HCT116 (cell line): Measurements from ENCODE around the gene BLZF1. TPM values are rescaled to one million over a fixed set of nuclear protein-coding genes. Genes with fewer than 3 reads are reported as not detected.

ENCODE experiments used
- ATAC-seq: fragments of 200-7000 bp; cut with Tn5 transposase; 2 replicates; pipeline ENCODE4 v1.9.1; 2020; ENCODE audit warnings: mild to moderate bottlenecking, moderate library complexity
- BruUV-seq: library from RNA; stranded (reverse); fragments of 400-500 nt; replicated peaks from 2 replicates; lab custom pipeline; 2021; lab: Mats Ljungman, UMichigan
- CTCF ChIA-PET: fragments of 300-600 bp; sonication (Branson Sonifier 250); formaldehyde crosslinking; loops from one replicate; lab custom pipeline; 2021; ENCODE audit warnings: antibody characterized with exemption; lab: Charles Lee
- POLR2A ChIA-PET: fragments of 300-600, 350-600 bp; sonication (Branson Sonifier 250); formaldehyde crosslinking; loops from one replicate; lab custom pipeline; 2021; ENCODE audit warnings: antibody characterized with exemption; lab: Charles Lee
- RAD21 ChIA-PET, 2 experiments: fragments of 300-600 bp; sonication (Branson Sonifier 250); formaldehyde crosslinking; loops; one replicate each; lab custom pipeline; 2023; ENCODE audit warnings: low total read pairs in 2 of 2; ENCODE audit not compliant: uncharacterized antibody in 2 of 2, unreplicated experiment in 2 of 2, low non-redundant PET in 1 of 2; lab: Charles Lee
- DNase-seq: peaks from one replicate; pipeline ENCODE4 v3.0.0-alpha.2; 2010; ENCODE audit warnings: low read depth, low spot score
- H2AFZ ChIP-seq: fragments of 200-600 bp; shearing (Covaris generic), sonication (generic); 2 replicates; pipeline ENCODE4 v1.6.1; 2017; ENCODE audit warnings: low read depth, mixed run types, mixed read lengths, antibody characterized with exemption, low read length; ENCODE audit not compliant: poor library complexity, severe bottlenecking
- H3K27ac ChIP-seq: 2 replicates; pipeline ENCODE4 v1.5.1; 2012; ENCODE audit warnings: low read depth, low read length
- H3K27me3 ChIP-seq: fragments of 200-600 bp; sonication (generic); 2 replicates; pipeline ENCODE4 v1.6.1; 2016; ENCODE audit warnings: mixed run types, low read length, mixed read lengths; ENCODE audit not compliant: insufficient read depth
- H3K36me3 ChIP-seq, 2 experiments: fragments of 200-500 bp in 1 of 2; fragments of 200-600 bp in 1 of 2; sonication (Bioruptor generic) in 1 of 2; sonication (generic) in 1 of 2; 2 replicates each; pipeline versions ENCODE4 v1.5.1 to v1.6.1; 2014 to 2016; ENCODE audit warnings: low read length in 2 of 2, inconsistent platforms in 1 of 2, mixed read lengths in 1 of 2, mixed run types in 1 of 2; ENCODE audit not compliant: insufficient read depth in 2 of 2, control insufficient read depth in 1 of 2
- H3K4me1 ChIP-seq, 2 experiments: fragments of 200-600 bp in 1 of 2; sonication (generic) in 1 of 2; 2 replicates each; pipeline versions ENCODE4 v1.5.1 to v1.6.1; 2012 to 2017; ENCODE audit warnings: low read length in 2 of 2, inconsistent platforms in 1 of 2, mild to moderate bottlenecking in 1 of 2, mixed read lengths in 1 of 2, mixed run types in 1 of 2, moderate library complexity in 1 of 2; ENCODE audit not compliant: insufficient read depth in 2 of 2, control insufficient read depth in 1 of 2
- H3K4me2 ChIP-seq: fragments of 200-600 bp; sonication (generic); 2 replicates; pipeline ENCODE4 v1.6.1; 2017; ENCODE audit warnings: mixed run types, low read length, mixed read lengths
- H3K4me3 ChIP-seq, 2 experiments: fragments of 200-600 bp in 1 of 2; sonication (generic) in 1 of 2; replicated peaks in 1 of 2; 2 replicates each; pipeline ENCODE4 v1.5.1; 2011 to 2016; ENCODE audit warnings: low read length in 2 of 2, control low read depth in 1 of 2, low read depth in 1 of 2, mild to moderate bottlenecking in 1 of 2, mixed read lengths in 1 of 2, mixed run types in 1 of 2
- H3K79me2 ChIP-seq: fragments of 200-600 bp; sonication (generic); 2 replicates; pipeline ENCODE4 v1.6.1; 2017; ENCODE audit warnings: mild to moderate bottlenecking, mixed run types, low read length, moderate library complexity, mixed read lengths; ENCODE audit not compliant: insufficient read depth
- H3K9ac ChIP-seq: fragments of 200-600 bp; sonication (generic); 2 replicates; pipeline ENCODE4 v1.6.1; 2016; ENCODE audit warnings: low read length, mixed read lengths
- H3K9me2 ChIP-seq: fragments of 200-600 bp; sonication (generic), shearing (Covaris generic); 2 replicates; pipeline ENCODE4 v1.6.1; 2017; ENCODE audit warnings: mixed run types, mild to moderate bottlenecking, moderate library complexity; ENCODE audit not compliant: insufficient read depth
- H3K9me3 ChIP-seq, 2 experiments: fragments of 200-500 bp in 1 of 2; fragments of 200-600 bp in 1 of 2; sonication (Bioruptor generic) in 1 of 2; sonication (generic) in 1 of 2; 2 replicates each; pipeline ENCODE4 v1.6.1; 2014 to 2017; ENCODE audit warnings: low read length in 2 of 2, mixed read lengths in 2 of 2, inconsistent platforms in 1 of 2, low read depth in 1 of 2, mild to moderate bottlenecking in 1 of 2, mixed run types in 1 of 2, moderate library complexity in 1 of 2; ENCODE audit not compliant: control insufficient read depth in 1 of 2, insufficient read depth in 1 of 2
- H4K20me1 ChIP-seq: fragments of 200-600 bp; sonication (generic), shearing (Covaris generic); 2 replicates; pipeline ENCODE4 v1.6.1; 2017; ENCODE audit warnings: mixed run types, mild to moderate bottlenecking, moderate library complexity; ENCODE audit not compliant: insufficient read depth
- CBX3 ChIP-seq: IDR thresholded peaks from 2 replicates; pipeline ENCODE4 v1.6.1; 2012; ENCODE audit warnings: low read depth
- CEBPB ChIP-seq: IDR thresholded peaks from 2 replicates; pipeline ENCODE4 v1.6.1; 2012; ENCODE audit warnings: low read depth
- EGR1 ChIP-seq: IDR thresholded peaks from 2 replicates; pipeline ENCODE4 v1.6.1; 2012; ENCODE audit warnings: low read depth
- ELF1 ChIP-seq: IDR thresholded peaks from 2 replicates; pipeline ENCODE4 v1.6.1; 2012; ENCODE audit warnings: low read depth, borderline replicate concordance
- EZH2 ChIP-seq: fragments of 200-600 bp; sonication (generic); IDR thresholded peaks from 2 replicates; pipeline ENCODE4 v1.6.1; 2017; ENCODE audit warnings: antibody characterized with exemption, mixed run types
- EZH2phosphoT487 ChIP-seq: fragments of 200-600 bp; IDR thresholded peaks from 2 replicates; pipeline ENCODE4 v1.6.1; 2018; ENCODE audit warnings: antibody characterized with exemption, borderline replicate concordance
- FOSL1 ChIP-seq: IDR thresholded peaks from 2 replicates; pipeline ENCODE4 v1.6.1; 2012; ENCODE audit warnings: low read depth
- JUND ChIP-seq: IDR thresholded peaks from 2 replicates; pipeline ENCODE4 v1.6.1; 2012
- POLR2A ChIP-seq: IDR thresholded peaks from 2 replicates; pipeline ENCODE4 v1.7.0; 2011; ENCODE audit warnings: borderline replicate concordance; ENCODE audit not compliant: insufficient read depth, insufficient read length; ENCODE audit errors: extremely low read depth
- POLR2AphosphoS5 ChIP-seq: IDR thresholded peaks from 2 replicates; pipeline ENCODE4 v1.6.1; 2011; ENCODE audit warnings: mild to moderate bottlenecking, low read depth, low read length, moderate library complexity
- SRF ChIP-seq: IDR thresholded peaks from 2 replicates; pipeline ENCODE4 v1.6.1; 2012; ENCODE audit warnings: low read depth
- TCF7L2 ChIP-seq: IDR thresholded peaks from 2 replicates; pipeline ENCODE4 v1.7.0; 2011; ENCODE audit warnings: borderline replicate concordance, inconsistent platforms; ENCODE audit not compliant: insufficient read depth, insufficient read length; ENCODE audit errors: extremely low read depth
- YY1 ChIP-seq: IDR thresholded peaks from 2 replicates; pipeline ENCODE4 v1.6.1; 2011; ENCODE audit warnings: low read length, low read depth, moderate library complexity, mild to moderate bottlenecking; ENCODE audit not compliant: insufficient replicate concordance; ENCODE audit errors: extremely low read depth
- ZBTB33 ChIP-seq: IDR thresholded peaks from 2 replicates; pipeline ENCODE4 v1.6.1; 2011; ENCODE audit warnings: mild to moderate bottlenecking, low read length, moderate library complexity; ENCODE audit not compliant: insufficient replicate concordance; ENCODE audit errors: extremely low read depth
- ZFX ChIP-seq: fragments of 450-650 bp; IDR thresholded peaks from 2 replicates; pipeline ENCODE4 v1.6.1; 2017
- ZNF274 ChIP-seq: fragments of 200-500 bp; sonication (Bioruptor generic); IDR thresholded peaks from 2 replicates; pipeline ENCODE4 v1.6.1; 2014; ENCODE audit warnings: mild to moderate bottlenecking, low read depth, low read length, inconsistent platforms
- intact Hi-C: fragments of 100-400 bp; cut with micrococcal nuclease; formaldehyde crosslinking; loops from 2 replicates; pipeline ENCODE4 v1.10.0; 2022
- total RNA-seq: library from RNA; stranded (reverse); gene quantifications from one replicate; pipeline ENCODE4 v1.2.1, GENCODE V29; 2021; ENCODE audit not compliant: unreplicated experiment
- TF ChIP-seq, protein P1 (sequence below), 3 experiments: fragments of 200-600 bp in 1 of 3; sonication (generic) in 1 of 3; IDR thresholded peaks in 2 of 3; conservative IDR thresholded peaks in 1 of 3; 2 replicates each; pipeline ENCODE4 v1.5.1; 2012 to 2017; ENCODE audit warnings: low read depth in 2 of 3, low read length in 2 of 3, antibody characterized with exemption in 1 of 3, borderline replicate concordance in 1 of 3, control low read depth in 1 of 3, mild to moderate bottlenecking in 1 of 3, mixed read lengths in 1 of 3, mixed run types in 1 of 3, moderate library complexity in 1 of 3; ENCODE audit not compliant: insufficient read depth in 1 of 3
- TF ChIP-seq, protein P2 (sequence below): IDR thresholded peaks from 2 replicates; pipeline ENCODE4 v1.6.1; 2012

BLZF1 gene
- total RNA-seq, 1 experiment from 2014 or later, result 19.6 TPM

DNA sequence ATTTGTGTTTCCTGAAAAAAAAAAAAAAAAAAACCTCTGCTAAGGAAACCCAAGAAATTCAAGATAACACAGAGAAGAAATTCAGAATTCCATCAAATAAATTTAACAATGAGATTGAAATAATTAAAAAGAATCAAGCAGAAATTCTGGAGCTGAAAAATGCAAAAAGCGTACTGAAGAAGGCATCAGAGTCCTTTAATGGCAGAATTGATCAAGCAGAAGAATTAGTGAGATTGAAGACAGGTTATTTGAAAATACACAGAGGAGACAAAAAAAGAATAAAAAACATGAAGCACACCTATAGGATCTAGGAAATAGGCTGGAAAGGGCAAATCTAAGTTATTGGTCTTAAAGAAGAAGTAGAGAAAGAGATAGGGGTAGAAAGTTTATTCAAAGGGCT is 38.6 kb upstream of the BLZF1 start:
- H3K9me3 ChIP-seq, result no peaks in the 10 kb centered on the region; a peak in 1 of 4 replicates
- no peak for ATAC-seq

GRCh38 chr1:169330927-169331326 is 37.1 kb upstream of the BLZF1 start:
- RAD21 ChIA-PET, result no interaction called here
- CTCF ChIA-PET, result interaction anchor here (1.3 kb wide), 1 partner anchor 18 kb away, joined by 5 read pairs; no protein-coding TSS in a partner anchor
- Histone ChIP-seq H3K79me2 (no peaks in the 10 kb centered on the region), H3K4me1 (peaks cover 0 to 20% of the 10 kb centered on the region in 2 experiments; a peak in 2 of 4 replicates), H3K4me3 (no peak overlapping the region), H3K36me3 (no peaks in the 10 kb centered on the region), H3K27me3 (no peaks in the 10 kb centered on the region), H3K9ac (no peak overlapping the region), H3K27ac (no peak overlapping the region), H3K9me2 (no peaks in the 10 kb centered on the region), H4K20me1 (no peaks in the 10 kb centered on the region), H3K9me3 (no peaks in the 10 kb centered on the region; a peak in 1 of 4 replicates), H3K4me2 (no peak overlapping the region), H2AFZ (no peak overlapping the region)
- intact Hi-C loops, result no loop called here
- ATAC-seq (no peak), DNase-seq (no peak)
- POLR2A ChIA-PET, result no interaction called here
- no TSS peak for BruUV-seq
- no peak for TF ChIP-seq ZBTB33
- no peak for TF ChIP-seq CBX3
- TF ChIP-seq EZH2phosphoT487, result no peak
- no peak for TF ChIP-seq POLR2AphosphoS5
- TF ChIP-seq CEBPB, result no peak
- TF ChIP-seq JUND, result no peak
- no peak for TF ChIP-seq EZH2
- TF ChIP-seq POLR2A, result no peak
- TF ChIP-seq EGR1, result no peak
- no peak for TF ChIP-seq ZFX
- no peak for TF ChIP-seq YY1
- TF ChIP-seq FOSL1, result no peak
- TF ChIP-seq, protein P1, sequence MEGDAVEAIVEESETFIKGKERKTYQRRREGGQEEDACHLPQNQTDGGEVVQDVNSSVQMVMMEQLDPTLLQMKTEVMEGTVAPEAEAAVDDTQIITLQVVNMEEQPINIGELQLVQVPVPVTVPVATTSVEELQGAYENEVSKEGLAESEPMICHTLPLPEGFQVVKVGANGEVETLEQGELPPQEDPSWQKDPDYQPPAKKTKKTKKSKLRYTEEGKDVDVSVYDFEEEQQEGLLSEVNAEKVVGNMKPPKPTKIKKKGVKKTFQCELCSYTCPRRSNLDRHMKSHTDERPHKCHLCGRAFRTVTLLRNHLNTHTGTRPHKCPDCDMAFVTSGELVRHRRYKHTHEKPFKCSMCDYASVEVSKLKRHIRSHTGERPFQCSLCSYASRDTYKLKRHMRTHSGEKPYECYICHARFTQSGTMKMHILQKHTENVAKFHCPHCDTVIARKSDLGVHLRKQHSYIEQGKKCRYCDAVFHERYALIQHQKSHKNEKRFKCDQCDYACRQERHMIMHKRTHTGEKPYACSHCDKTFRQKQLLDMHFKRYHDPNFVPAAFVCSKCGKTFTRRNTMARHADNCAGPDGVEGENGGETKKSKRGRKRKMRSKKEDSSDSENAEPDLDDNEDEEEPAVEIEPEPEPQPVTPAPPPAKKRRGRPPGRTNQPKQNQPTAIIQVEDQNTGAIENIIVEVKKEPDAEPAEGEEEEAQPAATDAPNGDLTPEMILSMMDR (IDR thresholded peaks at IDR 0.05 in 2 of 3, conservative IDR thresholded peaks at IDR 0.05 in 1 of 3; ENCODE audit: borderline replicate concordance in 1 of 3, insufficient read depth in 1 of 3, low read depth in 2 of 3, low read length in 2 of 3), result no peak
- no peak for TF ChIP-seq ELF1
- no peak for TF ChIP-seq SRF
- TF ChIP-seq, protein P2, sequence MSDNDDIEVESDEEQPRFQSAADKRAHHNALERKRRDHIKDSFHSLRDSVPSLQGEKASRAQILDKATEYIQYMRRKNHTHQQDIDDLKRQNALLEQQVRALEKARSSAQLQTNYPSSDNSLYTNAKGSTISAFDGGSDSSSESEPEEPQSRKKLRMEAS, result no peak
- no peak for TF ChIP-seq ZNF274

More for the DNA sequence above, 38.6 kb upstream of the BLZF1 start:
- no peak overlapping the region for H3K4me2 ChIP-seq
- CTCF ChIA-PET, result no interaction called here
- no peak for TF ChIP-seq TCF7L2
- TF ChIP-seq, protein P2, result no peak
- no peak for TF ChIP-seq EZH2phosphoT487
- H3K27me3 ChIP-seq, result no peaks in the 10 kb centered on the region
- no peak overlapping the region for H3K4me3 ChIP-seq
- H3K36me3 ChIP-seq, result no peaks in the 10 kb centered on the region
- BruUV-seq, result no TSS peak
- no peaks in the 10 kb centered on the region for H3K79me2 ChIP-seq
- no peak overlapping the region for H2AFZ ChIP-seq
- POLR2A ChIA-PET, result no interaction called here
- H3K9me2 ChIP-seq, result no peaks in the 10 kb centered on the region
- peaks cover 0 to 28% of the 10 kb centered on the region in 2 experiments; a peak in 3 of 4 replicates for H3K4me1 ChIP-seq
- DNase-seq, result no peak
- H3K9ac ChIP-seq, result no peak overlapping the region
- H3K27ac ChIP-seq, result no peak overlapping the region
- intact Hi-C loops, result no loop called here
- no peaks in the 10 kb centered on the region for H4K20me1 ChIP-seq
- RAD21 ChIA-PET, result no interaction called here
